Tibial nerve (tissue), 3 donors: Measurements from ENCODE around the gene PLEKHM2.

Experiments
- CTCF ChIP-seq, 5 experiments: fragments of 200-600 bp in 3 of 5; fragments of 450-650 bp in 2 of 5; sonication (generic) in 3 of 5; IDR thresholded peaks; one replicate each; pipeline ENCODE4 v1.5.1; 2016 to 2019; ENCODE audit warnings: antibody characterized with exemption in 5 of 5, mild to moderate bottlenecking in 3 of 5, moderate library complexity in 2 of 5
- POLR2A ChIP-seq, 2 donors: fragments of 450-650 bp; IDR thresholded peaks; one replicate each; pipeline ENCODE4 v1.6.1; 2017; ENCODE audit warnings: antibody characterized with exemption in 2 of 2, mild to moderate bottlenecking in 2 of 2, moderate library complexity in 2 of 2

- TF ChIP-seq CTCF (IDR thresholded peaks at IDR 0.05), result no peak
- TF ChIP-seq POLR2A (IDR thresholded peaks at IDR 0.05), result no peak
Observed at GRCh38 chr1:15736038-15736891, 52.1 kb downstream of the PLEKHM2 start, which contains the start of gene SLC25A34.
